H9 (cell line): ENCODE results near the gene LRP3. TPM values are rescaled to one million over a fixed set of nuclear protein-coding genes. Genes with fewer than 3 reads are reported as not detected.

Experiments
- DNase-seq: peaks from one replicate; pipeline ENCODE4 v3.0.0-alpha.2; 2017
- H2AFZ ChIP-seq: one replicate; pipeline ENCODE4 v1.6.1; 2013; ENCODE audit warnings: mild to moderate bottlenecking, low read length, control low read depth, moderate library complexity
- H2AK5ac ChIP-seq: 2 replicates; pipeline ENCODE4 v1.6.1; 2013; ENCODE audit warnings: low read length, control low read depth, mixed read lengths; ENCODE audit not compliant: insufficient read length
- H2BK120ac ChIP-seq: one replicate; pipeline ENCODE4 v1.6.1; 2013; ENCODE audit warnings: low read depth, mild to moderate bottlenecking, low read length, control low read depth, inconsistent platforms; ENCODE audit not compliant: poor library complexity, severe bottlenecking
- H2BK12ac ChIP-seq: 2 replicates; pipeline ENCODE4 v1.6.1; 2013; ENCODE audit warnings: low read length, control low read depth, mixed read lengths, low read depth; ENCODE audit not compliant: insufficient read length
- H2BK15ac ChIP-seq: 2 replicates; pipeline ENCODE4 v1.6.1; 2013; ENCODE audit warnings: low read depth, low read length, control low read depth
- H2BK20ac ChIP-seq: one replicate; pipeline ENCODE4 v1.6.1; 2013; ENCODE audit warnings: low read depth, mild to moderate bottlenecking, low read length, control low read depth, inconsistent platforms; ENCODE audit not compliant: poor library complexity, severe bottlenecking
- H2BK5ac ChIP-seq: 2 replicates; pipeline ENCODE4 v1.6.1; 2013; ENCODE audit warnings: low read length, control low read depth, mixed read lengths; ENCODE audit not compliant: insufficient read length
- H3K14ac ChIP-seq: 2 replicates; pipeline ENCODE4 v1.6.1; 2013; ENCODE audit warnings: low read length, control low read depth; ENCODE audit not compliant: insufficient read depth
- H3K18ac ChIP-seq: 2 replicates; pipeline ENCODE4 v1.6.1; 2013; ENCODE audit warnings: low read depth, mild to moderate bottlenecking, mixed read lengths, low read length, control low read depth; ENCODE audit not compliant: insufficient read length
- H3K23ac ChIP-seq: 2 replicates; pipeline ENCODE4 v1.6.1; 2013; ENCODE audit warnings: low read length, control low read depth, mixed read lengths, low read depth; ENCODE audit not compliant: insufficient read length
- H3K23me2 ChIP-seq: 2 replicates; pipeline ENCODE4 v1.6.1; 2013; ENCODE audit warnings: low read depth, mild to moderate bottlenecking, mixed read lengths, low read length, control low read depth; ENCODE audit not compliant: insufficient read length, poor library complexity, severe bottlenecking
- H3K27ac ChIP-seq: 2 replicates; pipeline ENCODE4 v1.5.1; 2013; ENCODE audit warnings: low read length, control low read depth, mixed read lengths, low read depth; ENCODE audit not compliant: insufficient read length
- H3K27me3 ChIP-seq: 2 replicates; pipeline ENCODE4 v1.6.1; 2013; ENCODE audit warnings: low read length, control low read depth, inconsistent platforms; ENCODE audit not compliant: insufficient read depth
- H3K4ac ChIP-seq: 2 replicates; pipeline ENCODE4 v1.6.1; 2013; ENCODE audit warnings: low read depth, mild to moderate bottlenecking, control low read depth, inconsistent platforms, low read length, moderate library complexity
- H3K4me1 ChIP-seq: 2 replicates; pipeline ENCODE4 v1.6.1; 2013; ENCODE audit warnings: low read length, control low read depth, inconsistent platforms; ENCODE audit not compliant: insufficient read depth
- H3K4me2 ChIP-seq: 2 replicates; pipeline ENCODE4 v1.6.1; 2013; ENCODE audit warnings: low read length, control low read depth, mixed read lengths; ENCODE audit not compliant: insufficient read length, insufficient read depth
- H3K56ac ChIP-seq: 2 replicates; pipeline ENCODE4 v1.6.1; 2013; ENCODE audit warnings: low read depth, mild to moderate bottlenecking, mixed read lengths, low read length, control low read depth; ENCODE audit not compliant: insufficient read length
- H3K79me1 ChIP-seq: 2 replicates; pipeline ENCODE4 v1.6.1; 2013; ENCODE audit warnings: low read depth, mild to moderate bottlenecking, moderate library complexity, low read length, control low read depth, inconsistent platforms; ENCODE audit not compliant: insufficient read depth, poor library complexity, severe bottlenecking
- H3K79me2 ChIP-seq: 2 replicates; pipeline ENCODE4 v1.6.1; 2013; ENCODE audit warnings: low read length, control low read depth, inconsistent platforms; ENCODE audit not compliant: insufficient read depth
- H3K9ac ChIP-seq: 2 replicates; pipeline ENCODE4 v1.6.1; 2013; ENCODE audit warnings: low read length, control low read depth, mixed read lengths; ENCODE audit not compliant: insufficient read length; ENCODE audit errors: extremely low read depth
- H3K9me3 ChIP-seq: one replicate; pipeline ENCODE4 v1.6.1; 2013; ENCODE audit warnings: low read depth, low read length, inconsistent platforms; ENCODE audit not compliant: control insufficient read depth
- H3T11ph ChIP-seq: one replicate; pipeline ENCODE4 v1.6.1; 2013; ENCODE audit warnings: mild to moderate bottlenecking, low read length, control low read depth, inconsistent platforms
- H4K20me1 ChIP-seq: one replicate; pipeline ENCODE4 v1.6.1; 2013; ENCODE audit not compliant: control insufficient read depth, insufficient read length, insufficient read depth
- H4K5ac ChIP-seq: 2 replicates; pipeline ENCODE4 v1.6.1; 2013; ENCODE audit warnings: low read depth, mild to moderate bottlenecking, mixed read lengths, low read length, control low read depth; ENCODE audit not compliant: insufficient read length
- H4K8ac ChIP-seq: replicated peaks from 2 replicates; pipeline ENCODE4 v1.6.1; 2013; ENCODE audit warnings: low read length, control low read depth, mixed read lengths, low read depth; ENCODE audit not compliant: insufficient read length
- H4K91ac ChIP-seq: 2 replicates; pipeline ENCODE4 v1.6.1; 2013; ENCODE audit warnings: low read depth, mild to moderate bottlenecking, moderate library complexity, mixed read lengths, low read length, control low read depth; ENCODE audit not compliant: insufficient read length
- H3K27ac Mint-ChIP-seq, 3 experiments: 2 replicates in 2 of 3; 3 replicates in 1 of 3; pipeline ENCODE4 v1.8.0; 2020 to 2021; ENCODE audit warnings: mixed read lengths in 3 of 3, mild to moderate bottlenecking in 1 of 3, moderate library complexity in 1 of 3
- H3K27me3 Mint-ChIP-seq: 2 replicates; pipeline ENCODE4 v1.8.0; 2021; ENCODE audit warnings: low read depth, mild to moderate bottlenecking, moderate library complexity, mixed read lengths
- H3K36me3 Mint-ChIP-seq, 3 experiments: 2 replicates in 2 of 3; 3 replicates in 1 of 3; pipeline ENCODE4 v1.8.0; 2020 to 2021; ENCODE audit warnings: low read depth in 3 of 3, mixed read lengths in 3 of 3; ENCODE audit not compliant: insufficient read depth in 1 of 3
- H3K4me1 Mint-ChIP-seq, 2 experiments: 2 replicates each; pipeline ENCODE4 v1.8.0; 2020; ENCODE audit warnings: mixed read lengths in 2 of 2
- H3K4me3 Mint-ChIP-seq, 2 experiments: 2 replicates in 1 of 2; 3 replicates in 1 of 2; pipeline ENCODE4 v1.8.0; 2020 to 2021; ENCODE audit warnings: mild to moderate bottlenecking in 2 of 2, mixed read lengths in 2 of 2, moderate library complexity in 1 of 2
- H3K9me3 Mint-ChIP-seq, 2 experiments: 2 replicates in 1 of 2; 3 replicates in 1 of 2; pipeline ENCODE4 v1.8.0; 2020; ENCODE audit warnings: mild to moderate bottlenecking in 2 of 2, mixed read lengths in 2 of 2, moderate library complexity in 1 of 2
- CTCF ChIP-seq: fragments of 200-600 bp; sonication (generic); conservative IDR thresholded peaks from 3 replicates; pipeline ENCODE4 v1.8.0; 2021; ENCODE audit warnings: antibody characterized with exemption, mild to moderate bottlenecking
- WGBS: extraction: QIAGEN DNeasy Blood & Tissue Kit; methylation state at CpG from one replicate; pipeline ENCODE4 v1.1.7; 2013; ENCODE audit warnings: missing lambda C conversion rate, low lambda C conversion rate, mixed read lengths; ENCODE audit not compliant: insufficient read length; ENCODE audit errors: extremely low coverage; 5-methylcytosine and 5-hydroxymethylcytosine counted together
- total RNA-seq: library from RNA; stranded (reverse); gene quantifications from 2 replicates; pipeline ENCODE4 v1.2.1, GENCODE V29; 2021

LRP3 gene
- total RNA-seq, 1 experiment from 2014 or later = 29.2 TPM

- Mint-ChIP-seq H3K27ac (no peak within 1 kb of the TSS; a peak in 1 of 7 replicates), H3K9me3 (peaks cover 22 to 23% of the 10 kb centered on the region in 2 experiments), H3K36me3 (peaks cover 6 to 17% (median 7%) of the 10 kb centered on the region in 3 experiments; a peak in 5 of 7 replicates), H3K27me3 (peaks cover 70% of the 10 kb centered on the region), H3K4me3 (peak within 1 kb of the TSS; percentile 69 to 85), H3K4me1 (peaks cover 8 to 10% of the 10 kb centered on the region in 2 experiments; a peak in 3 of 4 replicates)
- no peak within 1 kb of the TSS for H4K5ac ChIP-seq
- H3K27me3 ChIP-seq = peaks cover 17% of the 10 kb centered on the region; the same call in 1 of the 2 replicates
- no peak within 1 kb of the TSS for H3K27ac ChIP-seq
- no peak within 1 kb of the TSS for H2BK5ac ChIP-seq
- no peak within 1 kb of the TSS for H2AFZ ChIP-seq
- DNase-seq = no peak
- H4K20me1 ChIP-seq = no peaks in the 10 kb centered on the region
- no peak within 1 kb of the TSS for H2AK5ac ChIP-seq
- no peak within 1 kb of the TSS for H3T11ph ChIP-seq
- peak; percentile 21; the same call in 1 of the 3 replicates for TF ChIP-seq CTCF
- H3K9me3 ChIP-seq = no peaks in the 10 kb centered on the region
- no peak within 1 kb of the TSS for H3K4ac ChIP-seq
- no peak within 1 kb of the TSS for H3K23ac ChIP-seq
- no peak within 1 kb of the TSS; the same call in 1 of the 2 replicates for H2BK15ac ChIP-seq
- no peaks in the 10 kb centered on the region for H3K79me2 ChIP-seq
- H3K56ac ChIP-seq = no peak within 1 kb of the TSS
- no peaks in the 10 kb centered on the region for H3K79me1 ChIP-seq
- H4K8ac ChIP-seq = no peak within 1 kb of the TSS
- no CpG with 5 or more reads among the region's 62 CpGs for WGBS
- no peaks in the 10 kb centered on the region for H3K4me1 ChIP-seq
- peak within 1 kb of the TSS; percentile 71 for H3K4me2 ChIP-seq
- no peak within 1 kb of the TSS for H2BK120ac ChIP-seq
- no peak within 1 kb of the TSS; the same call in 1 of the 2 replicates for H3K14ac ChIP-seq
- peaks cover 10% of the 10 kb centered on the region for H3K23me2 ChIP-seq
- peak within 1 kb of the TSS; percentile 7 for H3K18ac ChIP-seq
- H4K91ac ChIP-seq = no peak within 1 kb of the TSS
- H3K9ac ChIP-seq = no peak within 1 kb of the TSS
- no peak within 1 kb of the TSS for H2BK20ac ChIP-seq
- no peak within 1 kb of the TSS for H2BK12ac ChIP-seq
Measured at GRCh38 chr19:33225458-33225926, 31.4 kb downstream of the LRP3 start, which contains the start of gene SLC7A10. TSS of gene SLC7A10 (minus strand) at chr19:33225850. CDS start at chr19:33225703, 147 bp downstream.
